Kidney epithelial cell (primary cell): ENCODE data around the gene MYCBPAP. TPM values are rescaled to one million over a fixed set of nuclear protein-coding genes. Genes with fewer than 3 reads are reported as not detected.

ENCODE experiments used
- DNase-seq: peaks from one replicate; pipeline ENCODE4 v3.0.0-alpha.2; 2010; ENCODE audit warnings: low read depth
- H3K27me3 ChIP-seq: 2 replicates; pipeline ENCODE4 v1.6.0; 2011; ENCODE audit warnings: low read length; ENCODE audit not compliant: control insufficient read depth, insufficient read depth
- H3K36me3 ChIP-seq: 2 replicates; pipeline ENCODE4 v1.5.1; 2011; ENCODE audit warnings: low read length; ENCODE audit not compliant: control insufficient read depth, insufficient read depth
- H3K4me3 ChIP-seq: 2 replicates; pipeline ENCODE4 v1.5.1; 2011; ENCODE audit warnings: low read depth, mild to moderate bottlenecking, control low read depth, low read length
- total RNA-seq: library from RNA; depleted of rRNA; stranded (reverse); fragments of >200 nt; gene quantifications from 2 replicates; pipeline ENCODE4 v1.2.3, GENCODE V29; 2015
- TF ChIP-seq, protein P1 (sequence below): IDR thresholded peaks from 2 replicates; pipeline ENCODE4 v1.5.1; 2011; ENCODE audit warnings: mild to moderate bottlenecking, moderate library complexity, low read length, control low read depth, inconsistent platforms; ENCODE audit not compliant: insufficient read depth, poor library complexity, severe bottlenecking

MYCBPAP gene
- total RNA-seq, 1 donor from 2014 or later: 0.50 TPM

DNA sequence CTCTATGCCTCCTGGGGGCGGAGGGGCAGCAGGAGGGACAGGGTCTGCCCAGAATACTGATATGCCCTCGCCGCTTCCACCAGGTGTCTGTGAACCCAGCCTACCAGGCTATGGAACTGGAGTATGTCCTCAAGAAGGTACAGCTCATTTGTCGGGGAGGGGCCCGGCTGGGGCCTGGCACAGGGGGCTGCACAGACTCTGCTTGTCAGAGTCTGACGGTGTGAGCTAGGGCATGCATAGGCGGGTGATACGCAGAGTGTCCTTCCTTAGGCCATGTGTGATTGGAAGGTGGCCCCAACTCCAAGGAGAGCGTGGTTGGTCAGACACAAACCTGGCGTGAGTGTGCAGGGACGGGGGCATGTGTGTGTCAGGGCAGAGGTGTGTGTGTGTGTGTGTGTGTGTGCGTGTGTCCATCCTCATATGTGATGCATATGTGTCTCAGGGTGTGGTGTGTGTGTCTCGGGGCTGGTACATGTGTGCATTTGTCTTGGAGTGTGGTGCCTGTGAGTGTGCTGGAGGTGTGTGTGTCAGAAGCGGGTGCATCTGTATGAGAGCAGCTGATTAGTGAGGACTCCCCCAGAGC lies 46.6 kb upstream of the MYCBPAP start:
- DNase-seq: no peak
- peaks cover under 1% of the 10 kb centered on the region for H3K27me3 ChIP-seq
- no peaks in the 10 kb centered on the region for H3K36me3 ChIP-seq
- TF ChIP-seq, protein P1, sequence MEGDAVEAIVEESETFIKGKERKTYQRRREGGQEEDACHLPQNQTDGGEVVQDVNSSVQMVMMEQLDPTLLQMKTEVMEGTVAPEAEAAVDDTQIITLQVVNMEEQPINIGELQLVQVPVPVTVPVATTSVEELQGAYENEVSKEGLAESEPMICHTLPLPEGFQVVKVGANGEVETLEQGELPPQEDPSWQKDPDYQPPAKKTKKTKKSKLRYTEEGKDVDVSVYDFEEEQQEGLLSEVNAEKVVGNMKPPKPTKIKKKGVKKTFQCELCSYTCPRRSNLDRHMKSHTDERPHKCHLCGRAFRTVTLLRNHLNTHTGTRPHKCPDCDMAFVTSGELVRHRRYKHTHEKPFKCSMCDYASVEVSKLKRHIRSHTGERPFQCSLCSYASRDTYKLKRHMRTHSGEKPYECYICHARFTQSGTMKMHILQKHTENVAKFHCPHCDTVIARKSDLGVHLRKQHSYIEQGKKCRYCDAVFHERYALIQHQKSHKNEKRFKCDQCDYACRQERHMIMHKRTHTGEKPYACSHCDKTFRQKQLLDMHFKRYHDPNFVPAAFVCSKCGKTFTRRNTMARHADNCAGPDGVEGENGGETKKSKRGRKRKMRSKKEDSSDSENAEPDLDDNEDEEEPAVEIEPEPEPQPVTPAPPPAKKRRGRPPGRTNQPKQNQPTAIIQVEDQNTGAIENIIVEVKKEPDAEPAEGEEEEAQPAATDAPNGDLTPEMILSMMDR: no peak
- no peak overlapping the region for H3K4me3 ChIP-seq

DNA sequence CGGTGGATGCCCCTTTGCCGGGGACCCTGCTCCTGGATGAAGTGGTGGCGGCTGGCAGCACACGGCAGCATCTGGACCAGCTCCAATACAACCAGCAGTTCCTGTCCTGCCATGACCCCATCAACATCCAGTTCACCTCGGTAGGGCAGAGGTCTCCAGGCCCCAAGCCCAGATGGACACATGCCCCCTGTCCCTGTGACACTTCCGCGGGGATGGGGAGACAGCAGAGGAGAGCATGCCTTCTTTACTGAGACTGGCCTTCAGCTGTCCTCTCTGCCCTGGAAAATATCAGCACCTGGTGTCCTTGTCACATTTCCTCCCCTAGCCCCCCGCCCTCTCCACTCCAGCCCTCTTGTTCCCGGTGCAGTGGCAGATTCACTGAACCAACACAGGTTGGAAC lies 45.8 kb upstream of the MYCBPAP start:
- Histone ChIP-seq H3K27me3 (peaks cover 6% of the 10 kb centered on the region), H3K4me3 (no peak overlapping the region), H3K36me3 (no peaks in the 10 kb centered on the region)
- DNase-seq: no peak
- TF ChIP-seq, protein P1: no peak

DNA sequence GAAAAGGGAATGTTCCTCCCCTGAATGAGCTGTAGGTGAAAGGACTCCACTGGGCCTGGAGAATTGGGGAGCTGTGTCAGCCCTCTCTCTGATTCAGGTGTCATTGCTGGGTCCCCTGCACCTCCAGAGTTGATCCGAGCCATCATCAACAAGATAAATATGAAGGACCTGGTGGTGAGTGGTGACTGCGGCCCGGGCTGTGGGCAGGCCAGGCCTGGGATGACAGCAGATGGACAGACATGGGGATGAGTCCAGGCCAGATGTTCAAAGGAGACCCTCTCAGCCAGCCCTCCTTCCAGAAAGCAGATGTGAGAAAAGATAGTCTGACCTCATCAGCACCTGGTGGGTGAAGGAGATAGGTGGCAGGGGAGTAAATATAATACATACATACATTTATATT lies 44.1 kb upstream of the MYCBPAP start:
- TF ChIP-seq, protein P1: no peak
- no peaks in the 10 kb centered on the region for H3K36me3 ChIP-seq
- H3K4me3 ChIP-seq: no peak overlapping the region
- DNase-seq: no peak
- H3K27me3 ChIP-seq: peaks cover 23% of the 10 kb centered on the region

DNA sequence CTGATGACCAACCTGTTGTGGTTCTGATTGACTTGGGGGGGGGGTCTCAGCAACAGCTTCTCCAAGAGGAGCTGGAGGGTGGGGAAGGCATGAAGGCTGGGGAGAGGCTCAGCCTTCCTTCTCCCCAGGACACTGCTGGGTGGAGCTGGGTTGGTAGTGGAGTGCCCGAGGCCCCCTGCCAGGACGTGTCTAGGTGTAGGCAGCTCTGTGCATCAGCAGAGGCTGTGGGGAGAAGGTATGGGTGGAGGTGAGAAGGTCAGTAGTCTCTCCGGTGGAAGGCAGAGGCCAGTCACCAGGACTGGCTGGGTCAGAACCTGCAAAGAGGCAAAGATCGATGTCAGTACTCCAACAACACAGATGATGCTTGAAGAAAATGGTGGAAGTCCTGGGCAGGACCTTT lies 43.5 kb upstream of the MYCBPAP start:
- peaks cover 29% of the 10 kb centered on the region for H3K27me3 ChIP-seq
- H3K4me3 ChIP-seq: no peak overlapping the region
- TF ChIP-seq, protein P1: no peak
- no peak for DNase-seq
- H3K36me3 ChIP-seq: no peaks in the 10 kb centered on the region

DNA sequence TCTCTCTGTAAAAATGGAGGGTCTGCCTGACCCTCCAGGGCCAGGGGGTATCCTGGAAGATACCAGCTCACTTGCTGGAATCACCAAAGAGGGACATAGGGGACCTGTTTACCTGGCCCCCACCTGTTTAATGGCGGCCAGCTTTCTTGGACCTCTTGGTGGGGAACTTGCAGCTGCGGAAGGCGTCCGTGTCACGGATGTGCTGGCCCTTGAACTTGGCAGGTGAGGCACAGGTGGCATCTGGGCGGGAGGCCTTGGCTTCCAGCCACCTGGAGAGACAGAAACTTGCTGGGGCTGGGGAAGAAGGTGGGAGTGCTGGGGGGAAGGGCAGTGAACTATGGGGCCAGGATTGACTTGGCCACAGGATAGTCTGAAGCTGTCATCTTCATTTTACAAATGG lies 43.1 kb upstream of the MYCBPAP start:
- no peak overlapping the region for H3K4me3 ChIP-seq
- H3K27me3 ChIP-seq: peaks cover 33% of the 10 kb centered on the region
- no peaks in the 10 kb centered on the region for H3K36me3 ChIP-seq
- TF ChIP-seq, protein P1: no peak
- no peak for DNase-seq

DNA sequence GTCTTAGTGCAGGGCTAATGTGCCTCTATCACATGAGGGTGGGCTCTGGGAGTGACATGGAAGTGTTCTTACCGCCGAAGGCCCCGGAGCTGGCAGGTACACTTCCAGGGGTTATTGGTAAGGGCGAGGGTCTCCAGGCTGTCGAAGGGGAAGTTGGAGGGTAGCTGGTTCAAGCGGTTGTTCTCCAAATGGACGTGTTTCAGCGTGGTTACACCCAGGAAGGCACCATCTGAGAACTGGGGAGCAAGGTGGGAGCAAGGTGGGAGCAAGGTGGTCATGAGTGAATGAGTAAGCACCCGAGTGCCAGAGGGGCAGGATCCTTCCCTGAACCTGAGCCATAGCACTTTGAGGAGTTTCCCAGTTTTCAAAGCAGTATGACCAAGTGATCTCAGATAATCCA lies 42.6 kb upstream of the MYCBPAP start:
- DNase-seq: no peak
- Histone ChIP-seq H3K4me3 (no peak overlapping the region), H3K27me3 (peaks cover 35% of the 10 kb centered on the region), H3K36me3 (no peaks in the 10 kb centered on the region)
- TF ChIP-seq, protein P1: no peak
